Neural cell (in vitro differentiated cells): Measurements from ENCODE around the gene ASXL1. TPM values are rescaled to one million over a fixed set of nuclear protein-coding genes. Genes with fewer than 3 reads are reported as not detected.

Experiments used
- H2AFZ ChIP-seq: fragments of 200-600, 300-800 bp; sonication (generic), shearing (Covaris generic); 2 replicates; pipeline ENCODE4 v1.6.0; 2014; ENCODE audit warnings: low read depth, mild to moderate bottlenecking, antibody characterized with exemption, low read length, moderate library complexity
- H3F3A ChIP-seq: fragments of 200-600 bp; shearing (Covaris generic); 2 replicates; pipeline ENCODE4 v1.6.1; 2016; ENCODE audit warnings: mild to moderate bottlenecking, moderate library complexity, mixed read lengths, antibody characterized with exemption, low read length; ENCODE audit not compliant: insufficient read depth, poor library complexity, severe bottlenecking
- H3K27ac ChIP-seq: fragments of 200-600, 300-800 bp; sonication (generic), shearing (Covaris generic); 2 replicates; pipeline ENCODE4 v1.5.1; 2014; ENCODE audit warnings: mild to moderate bottlenecking, low read length, moderate library complexity
- H3K27me3 ChIP-seq: fragments of 300-800, 200-600 bp; sonication (generic), shearing (Covaris generic); 2 replicates; pipeline ENCODE4 v1.6.0; 2014; ENCODE audit warnings: mild to moderate bottlenecking, low read depth, low read length, moderate library complexity; ENCODE audit not compliant: insufficient read depth
- H3K36me3 ChIP-seq: fragments of 300-800, 200-600 bp; sonication (generic), shearing (Covaris generic); 2 replicates; pipeline ENCODE4 v1.5.1; 2014; ENCODE audit warnings: mild to moderate bottlenecking, antibody characterized with exemption, low read length, moderate library complexity; ENCODE audit not compliant: insufficient read depth
- H3K4me2 ChIP-seq: fragments of 300-800, 200-600 bp; sonication (generic), shearing (Covaris generic); 2 replicates; pipeline ENCODE4 v1.6.0; 2014; ENCODE audit warnings: mild to moderate bottlenecking, low read length
- H3K4me3 ChIP-seq: fragments of 300-800, 200-600 bp; sonication (generic), shearing (Covaris generic); 2 replicates; pipeline ENCODE4 v1.5.1; 2014; ENCODE audit warnings: mild to moderate bottlenecking, low read length, moderate library complexity
- H3K79me2 ChIP-seq: fragments of 200-600 bp; shearing (Covaris generic); replicated peaks from 2 replicates; pipeline ENCODE4 v1.6.0; 2014; ENCODE audit warnings: mild to moderate bottlenecking, low read length, moderate library complexity; ENCODE audit not compliant: insufficient read depth
- H3K9ac ChIP-seq: fragments of 300-800, 200-600 bp; sonication (generic), shearing (Covaris generic); 2 replicates; pipeline ENCODE4 v1.6.1; 2016; ENCODE audit warnings: mild to moderate bottlenecking, low read length, mixed read lengths
- H3K9me2 ChIP-seq: fragments of 200-600 bp; shearing (Covaris generic); 2 replicates; pipeline ENCODE4 v1.6.1; 2016; ENCODE audit warnings: mild to moderate bottlenecking, low read length, mixed read lengths; ENCODE audit not compliant: insufficient read depth
- H3K9me3 ChIP-seq: fragments of 200-600, 300-800 bp; sonication (generic), shearing (Covaris generic); 2 replicates; pipeline ENCODE4 v1.6.1; 2016; ENCODE audit warnings: mild to moderate bottlenecking, mixed run types, low read length, moderate library complexity, mixed read lengths
- H4K20me1 ChIP-seq: fragments of 200-600 bp; shearing (Covaris generic); 2 replicates; pipeline ENCODE4 v1.6.1; 2016; ENCODE audit warnings: mild to moderate bottlenecking, mixed run types; ENCODE audit not compliant: insufficient read depth
- EP300 ChIP-seq: fragments of 450-650 bp; conservative IDR thresholded peaks from 2 replicates; pipeline ENCODE4 v1.6.1; 2014; ENCODE audit warnings: antibody characterized with exemption, mild to moderate bottlenecking, moderate library complexity; ENCODE audit not compliant: poor library complexity, severe bottlenecking
- EZH2 ChIP-seq: fragments of 200-600, 300-800 bp; shearing (Covaris generic), sonication (generic); IDR thresholded peaks from 2 replicates; pipeline ENCODE4 v1.6.1; 2014; ENCODE audit warnings: antibody characterized with exemption, low read length, borderline replicate concordance, mild to moderate bottlenecking; ENCODE audit not compliant: insufficient read depth, poor library complexity, severe bottlenecking
- MXI1 ChIP-seq: fragments of 450-650 bp; conservative IDR thresholded peaks from 2 replicates; pipeline ENCODE4 v1.6.1; 2014; ENCODE audit warnings: antibody characterized with exemption, mild to moderate bottlenecking; ENCODE audit not compliant: poor library complexity, severe bottlenecking
- POLR2AphosphoS5 ChIP-seq: IDR thresholded peaks from 2 replicates; pipeline ENCODE4 v1.6.1; 2012
- RAD21 ChIP-seq: fragments of 450-650 bp; conservative IDR thresholded peaks from 2 replicates; pipeline ENCODE4 v1.6.1; 2014; ENCODE audit warnings: antibody characterized with exemption, mild to moderate bottlenecking, moderate library complexity
- REST ChIP-seq: IDR thresholded peaks from 2 replicates; pipeline ENCODE4 v1.6.1; 2012; ENCODE audit warnings: borderline replicate concordance
- SMC3 ChIP-seq: fragments of 450-650 bp; conservative IDR thresholded peaks from 2 replicates; pipeline ENCODE4 v1.6.1; 2014; ENCODE audit warnings: antibody characterized with exemption, mild to moderate bottlenecking, moderate library complexity; ENCODE audit not compliant: poor library complexity
- TAF1 ChIP-seq: IDR thresholded peaks from 2 replicates; pipeline ENCODE4 v1.6.1; 2012; ENCODE audit warnings: low read depth
- polyA plus RNA-seq: library from polyadenylated mRNA; depleted of rRNA; stranded (reverse); fragments of >200 nt; gene quantifications from 2 replicates; pipeline ENCODE4 v1.2.3, GENCODE V29; 2014
- TF ChIP-seq, protein P1 (sequence below): fragments of 450-650 bp; IDR thresholded peaks from 2 replicates; pipeline ENCODE4 v1.5.1; 2014; ENCODE audit warnings: antibody characterized with exemption, mild to moderate bottlenecking, moderate library complexity; ENCODE audit not compliant: poor library complexity, severe bottlenecking

ASXL1 gene
- polyA plus RNA-seq, 1 donor from 2014 or later = 45.9 TPM

DNA sequence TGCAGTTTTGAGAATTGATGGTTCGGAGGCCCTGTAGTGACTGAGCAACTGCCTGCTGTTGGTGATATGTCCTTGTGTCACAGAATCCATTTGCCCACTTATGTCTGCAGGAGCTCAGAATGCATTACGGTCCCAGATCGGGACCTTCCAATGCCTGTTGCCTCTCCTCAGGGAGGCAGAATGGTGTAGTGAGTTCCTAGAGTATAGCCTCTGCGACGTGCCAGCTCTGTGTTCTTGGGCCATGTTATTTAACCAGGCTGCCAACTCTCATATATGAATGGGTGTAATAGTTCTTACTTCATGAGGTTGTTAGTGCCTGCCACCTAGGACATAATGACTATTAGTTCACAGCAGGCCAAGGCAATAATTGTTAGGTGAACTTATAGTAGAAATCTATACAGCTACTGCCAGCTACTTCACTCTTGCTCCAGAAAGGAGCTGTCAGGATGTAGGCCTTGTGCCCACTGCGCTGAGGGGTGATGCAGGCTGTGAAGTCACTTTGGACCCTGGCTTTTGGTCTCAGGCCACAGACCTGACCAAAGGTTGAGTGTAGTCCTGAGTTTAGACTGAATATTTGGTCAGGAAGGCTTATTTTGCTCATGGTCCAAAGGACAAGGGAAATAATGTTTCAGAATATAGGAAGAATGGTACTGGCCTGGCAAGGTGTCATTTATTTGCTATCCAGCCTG, 82.1 kb downstream of the ASXL1 start (continued):
- TF ChIP-seq RAD21 (no peak), EZH2 (no peak), TAF1 (no peak), MXI1 (no peak)

GRCh38 chr20:32440758-32441078, 82.6 kb downstream of the ASXL1 start:
- H3K9me3 ChIP-seq = no peaks in the 10 kb centered on the region
- H3K4me3 ChIP-seq = no peak overlapping the region
- H2AFZ ChIP-seq = no peak overlapping the region
- H3K9ac ChIP-seq = no peak overlapping the region
- H3K9me2 ChIP-seq = no peaks in the 10 kb centered on the region
- TF ChIP-seq EZH2 (no peak), EP300 (no peak), SMC3 (no peak), TAF1 (no peak), MXI1 (no peak), RAD21 (no peak), POLR2AphosphoS5 (no peak), REST (no peak)
- TF ChIP-seq, protein P1, sequence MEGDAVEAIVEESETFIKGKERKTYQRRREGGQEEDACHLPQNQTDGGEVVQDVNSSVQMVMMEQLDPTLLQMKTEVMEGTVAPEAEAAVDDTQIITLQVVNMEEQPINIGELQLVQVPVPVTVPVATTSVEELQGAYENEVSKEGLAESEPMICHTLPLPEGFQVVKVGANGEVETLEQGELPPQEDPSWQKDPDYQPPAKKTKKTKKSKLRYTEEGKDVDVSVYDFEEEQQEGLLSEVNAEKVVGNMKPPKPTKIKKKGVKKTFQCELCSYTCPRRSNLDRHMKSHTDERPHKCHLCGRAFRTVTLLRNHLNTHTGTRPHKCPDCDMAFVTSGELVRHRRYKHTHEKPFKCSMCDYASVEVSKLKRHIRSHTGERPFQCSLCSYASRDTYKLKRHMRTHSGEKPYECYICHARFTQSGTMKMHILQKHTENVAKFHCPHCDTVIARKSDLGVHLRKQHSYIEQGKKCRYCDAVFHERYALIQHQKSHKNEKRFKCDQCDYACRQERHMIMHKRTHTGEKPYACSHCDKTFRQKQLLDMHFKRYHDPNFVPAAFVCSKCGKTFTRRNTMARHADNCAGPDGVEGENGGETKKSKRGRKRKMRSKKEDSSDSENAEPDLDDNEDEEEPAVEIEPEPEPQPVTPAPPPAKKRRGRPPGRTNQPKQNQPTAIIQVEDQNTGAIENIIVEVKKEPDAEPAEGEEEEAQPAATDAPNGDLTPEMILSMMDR = no peak
- no peaks in the 10 kb centered on the region for H3K79me2 ChIP-seq
- H3K36me3 ChIP-seq = peaks cover 14% of the 10 kb centered on the region
- H3K4me2 ChIP-seq = no peak overlapping the region
- no peaks in the 10 kb centered on the region for H3K27me3 ChIP-seq
- no peaks in the 10 kb centered on the region for H4K20me1 ChIP-seq
- H3F3A ChIP-seq = no peaks in the 10 kb centered on the region
- H3K27ac ChIP-seq = no peak overlapping the region

DNA sequence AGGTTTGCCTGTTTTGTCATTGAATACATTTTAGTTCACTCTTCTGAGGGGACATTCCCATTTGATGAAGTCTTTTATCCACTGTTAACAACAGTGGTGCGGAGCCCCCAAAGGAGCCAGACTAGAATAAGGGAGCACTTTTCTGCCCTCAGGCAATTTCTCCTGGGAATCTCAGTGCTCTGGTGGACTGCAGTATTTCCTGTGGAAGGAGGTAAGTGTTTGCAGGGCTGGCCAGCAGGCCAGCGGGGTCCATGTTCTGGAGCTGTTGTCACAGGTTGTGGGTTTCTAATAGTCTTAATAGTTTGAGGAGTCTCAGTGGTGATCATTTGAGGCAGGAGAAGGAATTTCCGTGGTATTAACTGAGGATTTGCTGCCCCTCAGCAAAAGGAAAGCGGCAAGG, 83.5 kb downstream of the ASXL1 start:
- H3K36me3 ChIP-seq = peaks cover 14% of the 10 kb centered on the region
- TF ChIP-seq POLR2AphosphoS5 (no peak), SMC3 (no peak), EZH2 (no peak), REST (no peak), EP300 (no peak), TAF1 (no peak), MXI1 (no peak), RAD21 (no peak)
- TF ChIP-seq, protein P1 = no peak

More for the DNA sequence above, 83.5 kb downstream of the ASXL1 start:
- H3F3A ChIP-seq = no peaks in the 10 kb centered on the region
- H3K4me3 ChIP-seq = no peak overlapping the region
- no peaks in the 10 kb centered on the region for H3K27me3 ChIP-seq
- no peaks in the 10 kb centered on the region for H3K9me3 ChIP-seq
- no peak overlapping the region for H3K27ac ChIP-seq
- no peaks in the 10 kb centered on the region for H4K20me1 ChIP-seq
- H3K9ac ChIP-seq = no peak overlapping the region
- no peaks in the 10 kb centered on the region for H3K79me2 ChIP-seq
- no peaks in the 10 kb centered on the region for H3K9me2 ChIP-seq
- no peak overlapping the region for H2AFZ ChIP-seq
- no peak overlapping the region for H3K4me2 ChIP-seq
